ENCODE results near the gene ARPC3. TPM values are rescaled to one million over a fixed set of nuclear protein-coding genes. Genes with fewer than 3 reads are reported as not detected.

ARPC3 gene
- total and polyA plus RNA-seq, 9 of the 15 experiments (the other 6 are each of a cell fraction or from before 2014, with no cell fraction given): 74.2 to 575 (median 345) TPM

DNA sequence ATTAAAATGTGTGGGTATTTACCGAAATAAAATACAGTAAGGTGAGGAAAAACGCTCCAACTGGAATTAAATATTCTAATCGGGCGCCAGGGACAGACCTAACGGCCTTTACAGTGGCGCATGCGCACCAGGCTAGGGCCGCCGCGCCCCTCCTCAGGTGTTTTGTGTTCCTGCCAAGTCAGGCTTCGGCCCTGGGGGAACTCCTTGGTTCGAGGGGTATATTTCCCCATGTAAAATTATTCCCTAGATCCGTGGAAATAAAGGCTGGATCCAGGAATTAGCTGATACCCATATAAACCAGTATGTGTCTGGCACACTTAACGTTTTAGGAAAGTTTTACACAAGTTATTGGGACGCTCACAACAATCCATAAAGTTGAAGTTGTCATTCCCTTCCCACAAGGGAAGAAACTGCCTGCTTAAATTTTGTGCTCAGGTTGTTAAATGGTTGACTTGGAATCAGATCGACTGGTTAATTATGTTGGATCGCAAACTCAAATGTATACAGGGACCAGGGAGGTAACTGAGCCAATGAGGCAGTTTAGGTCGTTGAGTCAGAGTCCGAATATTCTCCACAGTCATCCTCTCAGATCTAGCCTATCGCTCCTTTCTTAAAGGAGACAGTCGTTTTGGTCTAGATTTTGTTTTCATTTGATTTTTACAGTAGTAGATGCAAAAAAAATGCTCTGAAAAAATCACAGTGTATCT lies 46.0 kb downstream of the ARPC3 start (continued):
- TF ChIP-seq, protein P1, sequence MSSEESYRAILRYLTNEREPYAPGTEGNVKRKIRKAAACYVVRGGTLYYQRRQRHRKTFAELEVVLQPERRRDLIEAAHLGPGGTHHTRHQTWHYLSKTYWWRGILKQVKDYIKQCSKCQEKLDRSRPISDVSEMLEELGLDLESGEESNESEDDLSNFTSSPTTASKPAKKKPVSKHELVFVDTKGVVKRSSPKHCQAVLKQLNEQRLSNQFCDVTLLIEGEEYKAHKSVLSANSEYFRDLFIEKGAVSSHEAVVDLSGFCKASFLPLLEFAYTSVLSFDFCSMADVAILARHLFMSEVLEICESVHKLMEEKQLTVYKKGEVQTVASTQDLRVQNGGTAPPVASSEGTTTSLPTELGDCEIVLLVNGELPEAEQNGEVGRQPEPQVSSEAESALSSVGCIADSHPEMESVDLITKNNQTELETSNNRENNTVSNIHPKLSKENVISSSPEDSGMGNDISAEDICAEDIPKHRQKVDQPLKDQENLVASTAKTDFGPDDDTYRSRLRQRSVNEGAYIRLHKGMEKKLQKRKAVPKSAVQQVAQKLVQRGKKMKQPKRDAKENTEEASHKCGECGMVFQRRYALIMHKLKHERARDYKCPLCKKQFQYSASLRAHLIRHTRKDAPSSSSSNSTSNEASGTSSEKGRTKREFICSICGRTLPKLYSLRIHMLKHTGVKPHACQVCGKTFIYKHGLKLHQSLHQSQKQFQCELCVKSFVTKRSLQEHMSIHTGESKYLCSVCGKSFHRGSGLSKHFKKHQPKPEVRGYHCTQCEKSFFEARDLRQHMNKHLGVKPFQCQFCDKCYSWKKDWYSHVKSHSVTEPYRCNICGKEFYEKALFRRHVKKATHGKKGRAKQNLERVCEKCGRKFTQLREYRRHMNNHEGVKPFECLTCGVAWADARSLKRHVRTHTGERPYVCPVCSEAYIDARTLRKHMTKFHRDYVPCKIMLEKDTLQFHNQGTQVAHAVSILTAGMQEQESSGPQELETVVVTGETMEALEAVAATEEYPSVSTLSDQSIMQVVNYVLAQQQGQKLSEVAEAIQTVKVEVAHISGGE (CRISPR knock-in tag; IDR thresholded peaks at IDR 0.05): 0 out of 6 replicates have a peak, but pooled peaks of 1 of the 3 experiments have one; percentile 51
- no peak for TF ChIP-seq FOS (IDR thresholded peaks at IDR 0.05; ENCODE audit: extremely low read depth, insufficient read length)
- TF ChIP-seq SMARCE1 (IDR thresholded peaks at IDR 0.05): 0 out of 2 replicates have a peak, but pooled peaks have one; percentile 44
- no peak for TF ChIP-seq ZNF217 (CRISPR knock-in tag; IDR thresholded peaks at IDR 0.05)
- TF ChIP-seq TRIM28 (IDR thresholded peaks at IDR 0.05): no peak
- no peak for TF ChIP-seq RFX5 (IDR thresholded peaks at IDR 0.05; ENCODE audit: low read depth, low read length)
- no peak for TF ChIP-seq ELF2 (CRISPR knock-in tag; IDR thresholded peaks at IDR 0.05)
- no peak for TF ChIP-seq SIN3B (IDR thresholded peaks at IDR 0.05; ENCODE audit: low read depth)
- no peak for TF ChIP-seq SMAD3 (CRISPR knock-in tag; conservative IDR thresholded peaks at IDR 0.05)
- peak; percentile 48; the same call in 1 of the 2 replicates for TF ChIP-seq ZBTB7A (IDR thresholded peaks at IDR 0.05; ENCODE audit: borderline replicate concordance, control insufficient read depth, low read depth, low read length)
- TF ChIP-seq, protein P2, sequence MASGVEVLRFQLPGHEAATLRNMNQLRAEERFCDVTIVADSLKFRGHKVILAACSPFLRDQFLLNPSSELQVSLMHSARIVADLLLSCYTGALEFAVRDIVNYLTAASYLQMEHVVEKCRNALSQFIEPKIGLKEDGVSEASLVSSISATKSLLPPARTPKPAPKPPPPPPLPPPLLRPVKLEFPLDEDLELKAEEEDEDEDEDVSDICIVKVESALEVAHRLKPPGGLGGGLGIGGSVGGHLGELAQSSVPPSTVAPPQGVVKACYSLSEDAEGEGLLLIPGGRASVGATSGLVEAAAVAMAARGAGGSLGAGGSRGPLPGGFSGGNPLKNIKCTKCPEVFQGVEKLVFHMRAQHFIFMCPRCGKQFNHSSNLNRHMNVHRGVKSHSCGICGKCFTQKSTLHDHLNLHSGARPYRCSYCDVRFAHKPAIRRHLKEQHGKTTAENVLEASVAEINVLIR (CRISPR knock-in tag; IDR thresholded peaks at IDR 0.05): no peak
- TF ChIP-seq, protein P3, sequence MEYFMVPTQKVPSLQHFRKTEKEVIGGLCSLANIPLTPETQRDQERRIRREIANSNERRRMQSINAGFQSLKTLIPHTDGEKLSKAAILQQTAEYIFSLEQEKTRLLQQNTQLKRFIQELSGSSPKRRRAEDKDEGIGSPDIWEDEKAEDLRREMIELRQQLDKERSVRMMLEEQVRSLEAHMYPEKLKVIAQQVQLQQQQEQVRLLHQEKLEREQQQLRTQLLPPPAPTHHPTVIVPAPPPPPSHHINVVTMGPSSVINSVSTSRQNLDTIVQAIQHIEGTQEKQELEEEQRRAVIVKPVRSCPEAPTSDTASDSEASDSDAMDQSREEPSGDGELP (CRISPR knock-in tag; IDR thresholded peaks at IDR 0.05; ENCODE audit: borderline replicate concordance): peak; percentile 60; the same call in 1 of the 2 replicates
- TF ChIP-seq BDP1 (IDR thresholded peaks at IDR 0.05; ENCODE audit: insufficient read depth, insufficient read length): no peak
- TF ChIP-seq, protein P4, sequence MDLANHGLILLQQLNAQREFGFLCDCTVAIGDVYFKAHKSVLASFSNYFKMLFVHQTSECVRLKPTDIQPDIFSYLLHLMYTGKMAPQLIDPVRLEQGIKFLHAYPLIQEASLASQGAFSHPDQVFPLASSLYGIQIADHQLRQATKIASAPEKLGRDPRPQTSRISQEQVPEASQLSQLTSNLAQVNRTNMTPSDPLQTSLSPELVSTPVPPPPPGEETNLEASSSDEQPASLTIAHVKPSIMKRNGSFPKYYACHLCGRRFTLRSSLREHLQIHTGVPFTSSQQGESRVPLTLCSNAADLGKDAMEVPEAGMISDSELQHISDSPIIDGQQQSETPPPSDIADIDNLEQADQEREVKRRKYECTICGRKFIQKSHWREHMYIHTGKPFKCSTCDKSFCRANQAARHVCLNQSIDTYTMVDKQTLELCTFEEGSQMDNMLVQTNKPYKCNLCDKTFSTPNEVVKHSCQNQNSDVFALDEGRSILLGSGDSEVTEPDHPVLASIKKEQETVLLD (IDR thresholded peaks at IDR 0.05): peak; percentile 92
- TF ChIP-seq RBM25 (IDR thresholded peaks at IDR 0.05; ENCODE audit: low read depth, low read length, severe bottlenecking): no peak
- TF ChIP-seq FOXA3 (CRISPR knock-in tag; conservative IDR thresholded peaks at IDR 0.05 in 1 of 2, IDR thresholded peaks at IDR 0.05 in 1 of 2): no peak
- TF ChIP-seq, protein P5, sequence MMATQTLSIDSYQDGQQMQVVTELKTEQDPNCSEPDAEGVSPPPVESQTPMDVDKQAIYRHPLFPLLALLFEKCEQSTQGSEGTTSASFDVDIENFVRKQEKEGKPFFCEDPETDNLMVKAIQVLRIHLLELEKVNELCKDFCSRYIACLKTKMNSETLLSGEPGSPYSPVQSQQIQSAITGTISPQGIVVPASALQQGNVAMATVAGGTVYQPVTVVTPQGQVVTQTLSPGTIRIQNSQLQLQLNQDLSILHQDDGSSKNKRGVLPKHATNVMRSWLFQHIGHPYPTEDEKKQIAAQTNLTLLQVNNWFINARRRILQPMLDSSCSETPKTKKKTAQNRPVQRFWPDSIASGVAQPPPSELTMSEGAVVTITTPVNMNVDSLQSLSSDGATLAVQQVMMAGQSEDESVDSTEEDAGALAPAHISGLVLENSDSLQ (IDR thresholded peaks at IDR 0.05): 0 out of 2 replicates have a peak, but pooled peaks have one; percentile 23
- TF ChIP-seq, protein P6, sequence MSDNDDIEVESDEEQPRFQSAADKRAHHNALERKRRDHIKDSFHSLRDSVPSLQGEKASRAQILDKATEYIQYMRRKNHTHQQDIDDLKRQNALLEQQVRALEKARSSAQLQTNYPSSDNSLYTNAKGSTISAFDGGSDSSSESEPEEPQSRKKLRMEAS (CRISPR knock-in tag; IDR thresholded peaks at IDR 0.05): no peak
- TF ChIP-seq ZC3H4 (CRISPR knock-in tag; IDR thresholded peaks at IDR 0.05; ENCODE audit: borderline replicate concordance): no peak
